Renal pelvis (tissue), 12 donors: ENCODE results near the gene RNF151. TPM values are rescaled to one million over a fixed set of nuclear protein-coding genes. Genes with fewer than 3 reads are reported as not detected.
"Not testable (repeated sequence)": the region's sequence is repeated elsewhere in the genome, so short reads cannot be mapped to it uniquely, and the experiment has no call there.

Source experiments
- DNase-seq: peaks from one replicate; pipeline ENCODE4 v3.0.0-alpha.2; 2013
- long read RNA-seq, 16 experiments: transcript quantifications; one replicate each; lab custom pipeline, GENCODE V29; 2026
- polyA plus RNA-seq, 3 donors: library from polyadenylated mRNA; unstranded; fragments of 120-200 nt; gene quantifications; one replicate each; pipeline ENCODE4 v1.2.1, GENCODE V29; 2013; ENCODE audit not compliant: insufficient read length in 3 of 3

The RNF151 gene, protein sequence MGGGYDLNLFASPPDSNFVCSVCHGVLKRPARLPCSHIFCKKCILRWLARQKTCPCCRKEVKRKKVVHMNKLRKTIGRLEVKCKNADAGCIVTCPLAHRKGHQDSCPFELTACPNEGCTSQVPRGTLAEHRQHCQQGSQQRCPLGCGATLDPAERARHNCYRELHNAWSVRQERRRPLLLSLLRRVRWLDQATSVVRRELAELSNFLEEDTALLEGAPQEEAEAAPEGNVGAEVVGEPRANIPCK
- polyA plus RNA-seq: not detected
- long read RNA-seq, donor 1: 0 reads
- long read RNA-seq, donor 2: 0 reads
- long read RNA-seq, donor 3: 0 reads
- long read RNA-seq, donor 4: 0 reads
- long read RNA-seq, donor 5: 0 reads
- long read RNA-seq, donor 6: 0 reads
- long read RNA-seq, donor 7: 0 reads
- long read RNA-seq, donor 8: 0 reads
- long read RNA-seq, donor 9: 0 reads
- long read RNA-seq, donor 10: 0 reads
- long read RNA-seq, donor 11: 0 reads
- long read RNA-seq, donor 12: 0 reads
- long read RNA-seq, donor 13: 0 reads
- long read RNA-seq, donor 14: 0 reads
- long read RNA-seq, donor 15: 0 reads
- long read RNA-seq, donor 16: 0 reads

GRCh38 chr16:1966460-1966859 lies at the start of gene RNF151:
Gene RNF151 (plus strand): TSS chr16:1966856. CDS start chr16:1966882, 26 bp downstream.
- no peak for DNase-seq

DNA sequence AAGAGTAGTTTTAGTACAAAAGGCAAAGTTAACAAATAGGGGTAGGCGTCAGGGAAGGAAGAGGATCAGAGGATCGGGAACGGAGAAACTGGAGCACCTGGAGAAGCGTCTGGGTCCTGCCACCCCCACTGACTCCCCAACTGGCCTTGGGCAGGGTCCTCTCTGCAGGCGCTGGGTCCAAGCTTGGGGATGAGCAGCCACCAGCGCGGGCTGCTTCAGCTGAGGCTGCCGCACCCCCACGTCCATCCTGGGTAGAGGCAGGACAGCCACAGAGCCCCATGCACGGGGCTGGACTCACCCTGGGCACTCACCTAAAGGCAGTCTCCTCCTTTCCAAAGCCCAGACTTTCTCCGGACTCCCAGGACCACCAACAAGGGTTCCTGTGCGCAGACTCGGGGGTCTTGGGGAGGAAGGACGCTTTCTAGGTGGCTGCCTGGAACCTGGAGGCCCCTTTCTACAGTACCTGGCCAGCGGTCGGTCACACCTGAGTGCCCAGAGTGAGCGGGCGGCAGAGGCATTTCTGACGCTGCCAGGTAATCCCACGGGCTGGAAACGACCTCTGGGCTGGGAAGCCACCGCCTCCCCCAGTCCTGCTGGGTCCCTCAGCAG lies 49.5 kb upstream of the RNF151 start:
- no peak for DNase-seq

DNA sequence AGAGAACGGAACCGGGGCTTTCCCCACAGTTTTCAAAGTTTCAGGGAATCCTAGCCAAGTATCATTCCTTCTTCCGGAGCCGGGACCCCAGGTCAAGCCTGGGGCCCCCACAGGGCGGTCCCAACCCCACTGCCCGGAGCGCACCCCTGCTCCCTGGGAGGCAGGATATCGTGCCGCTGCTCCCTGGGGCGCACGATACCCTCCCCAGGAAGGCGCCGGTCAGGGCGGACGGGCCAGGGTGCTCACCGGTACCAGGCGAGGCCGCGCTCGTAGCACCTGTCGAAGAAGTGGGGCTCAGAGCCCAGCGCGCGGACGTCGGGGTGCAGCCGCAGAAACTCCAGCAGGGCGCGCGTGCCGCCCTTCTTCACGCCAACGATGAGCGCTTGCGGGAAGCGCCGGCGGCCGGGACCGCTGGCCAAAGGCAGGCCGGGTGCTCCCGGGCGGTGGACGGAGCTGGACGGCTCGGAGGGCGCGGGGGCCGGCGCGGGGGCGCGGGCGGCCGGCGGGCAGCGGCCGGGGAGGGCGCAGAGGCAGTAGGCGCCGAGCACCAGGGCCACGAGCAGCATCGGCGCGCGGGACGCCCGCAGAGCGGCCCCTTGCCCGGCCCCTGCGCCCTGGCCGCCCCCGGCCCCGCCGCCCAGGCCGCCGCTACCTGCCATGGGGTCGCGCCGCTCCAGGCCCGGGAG lies 48.8 kb upstream of the RNF151 start:
- no peak for DNase-seq

DNA sequence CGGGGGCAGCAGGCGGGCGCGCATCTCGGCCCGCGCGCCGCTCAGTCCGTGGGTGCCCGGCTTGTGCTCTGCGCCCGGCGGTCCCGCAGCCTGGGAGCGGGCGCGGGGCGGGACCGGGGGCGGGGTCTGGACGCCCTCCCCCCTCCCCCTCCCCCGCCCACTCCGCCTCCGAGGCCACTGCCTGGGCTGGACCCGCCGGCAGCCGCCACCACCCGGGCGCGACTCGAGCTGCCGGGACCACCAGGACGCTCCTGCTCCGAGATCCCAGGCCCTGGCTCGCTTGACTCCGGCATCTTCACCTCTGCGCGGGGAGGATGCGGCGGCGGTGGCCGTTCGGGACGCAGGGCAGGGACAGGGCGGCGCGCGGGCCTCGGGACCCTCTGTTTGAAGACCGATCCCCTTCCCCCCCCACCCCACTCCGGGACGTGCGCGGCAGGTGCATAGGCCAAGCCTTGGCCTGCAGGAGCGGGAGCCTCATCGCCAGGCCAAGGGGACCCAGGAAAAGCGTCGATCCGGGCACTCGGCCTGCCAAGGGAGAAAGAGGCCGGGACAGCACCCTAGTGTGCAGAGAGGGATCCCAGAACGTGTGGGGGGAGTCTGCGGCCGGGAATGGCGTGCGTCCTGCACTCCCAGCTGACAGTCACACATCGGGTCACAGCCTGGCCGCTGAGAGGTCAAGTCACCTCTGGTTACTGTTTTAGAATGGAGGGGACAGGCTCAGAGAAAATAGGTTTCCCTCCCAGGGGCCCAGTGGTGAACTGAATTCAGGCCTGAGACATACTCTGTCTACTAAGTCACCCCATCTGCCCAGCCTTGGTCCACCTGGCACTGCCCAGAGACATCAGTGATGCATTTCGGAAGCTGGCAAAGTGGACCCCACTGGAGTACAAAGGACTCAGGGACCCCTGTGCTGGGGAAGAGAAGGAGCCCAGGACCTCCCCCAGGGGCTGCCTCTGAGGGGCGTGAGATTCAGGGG lies 48.0 kb upstream of the RNF151 start, which contains the start of gene HS3ST6:
Gene HS3ST6, minus strand, starts transcription at position 65 of the 976 bp plus-strand sequence. CDS start 92 bp downstream, outside the sequence.
- DNase-seq: no peak

GRCh38 chr16:1919327-1919998 lies 47.2 kb upstream of the RNF151 start:
- no peak for DNase-seq

- not testable (repeated sequence) for DNase-seq
Measured at GRCh38 chr16:1920122-1920521, 46.5 kb upstream of the RNF151 start.

GRCh38 chr16:1920727-1921171 lies 45.9 kb upstream of the RNF151 start:
- no peak for DNase-seq

DNA sequence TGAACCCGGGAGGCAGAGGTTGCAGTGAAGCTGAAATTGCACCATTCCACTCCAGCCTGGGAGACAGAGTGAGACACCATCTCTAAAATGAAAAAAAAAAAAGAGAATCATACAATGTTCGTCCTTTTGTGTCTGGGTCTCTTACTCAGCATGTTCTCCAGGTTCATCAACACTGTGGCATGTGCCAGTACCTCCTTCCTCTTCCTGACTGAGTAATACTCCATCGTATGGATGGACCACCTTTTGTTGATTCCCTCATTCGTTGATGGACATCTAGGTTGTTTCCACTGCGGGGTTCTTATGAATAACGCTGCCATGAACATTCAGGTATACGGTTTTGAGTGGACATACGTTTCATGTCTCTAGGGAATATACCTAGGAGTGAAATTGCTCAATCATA lies 44.3 kb upstream of the RNF151 start:
- no peak for DNase-seq

GRCh38 chr16:1923299-1924034 lies 43.2 kb upstream of the RNF151 start:
- DNase-seq: no peak

DNA sequence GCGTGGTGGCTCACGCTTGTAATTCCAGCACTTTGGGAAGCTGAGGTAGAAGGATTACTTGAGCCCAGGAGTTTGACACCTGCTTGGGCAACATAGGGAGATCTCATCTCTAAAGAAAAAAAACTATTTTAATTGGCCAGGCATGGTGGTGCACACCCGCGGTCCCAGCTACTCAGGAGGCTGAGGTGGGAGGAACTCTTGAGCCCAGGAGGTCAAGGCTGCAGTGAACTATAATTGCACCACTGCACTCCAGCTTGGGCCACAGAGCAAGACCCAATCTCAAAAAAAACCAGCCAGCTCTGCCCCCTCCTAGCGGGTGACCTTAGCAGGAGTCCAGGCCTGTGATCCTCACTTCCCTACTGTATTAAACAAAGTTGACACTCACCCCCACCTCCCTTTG lies 42.6 kb upstream of the RNF151 start:
- DNase-seq: no peak

DNA sequence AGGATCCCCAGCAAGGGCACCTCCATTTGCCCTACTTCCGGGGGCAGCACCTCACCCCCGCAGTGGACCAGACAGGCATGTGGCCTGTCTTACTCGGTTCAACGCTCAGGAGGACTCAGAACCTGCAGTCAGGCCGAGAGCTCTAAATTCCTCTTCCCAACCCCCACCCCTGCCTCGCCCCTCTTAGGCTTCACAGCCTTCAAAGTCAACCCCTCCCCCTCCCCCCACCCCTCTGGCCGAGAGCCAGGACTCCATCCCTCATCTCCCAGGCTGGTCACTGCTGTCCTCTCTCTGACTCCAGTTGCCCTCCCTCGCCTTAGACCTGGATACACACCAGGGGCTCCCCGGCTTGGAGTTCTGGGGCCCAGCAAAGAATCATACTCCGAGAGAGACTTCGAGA lies 40.4 kb upstream of the RNF151 start:
- no peak for DNase-seq

DNA sequence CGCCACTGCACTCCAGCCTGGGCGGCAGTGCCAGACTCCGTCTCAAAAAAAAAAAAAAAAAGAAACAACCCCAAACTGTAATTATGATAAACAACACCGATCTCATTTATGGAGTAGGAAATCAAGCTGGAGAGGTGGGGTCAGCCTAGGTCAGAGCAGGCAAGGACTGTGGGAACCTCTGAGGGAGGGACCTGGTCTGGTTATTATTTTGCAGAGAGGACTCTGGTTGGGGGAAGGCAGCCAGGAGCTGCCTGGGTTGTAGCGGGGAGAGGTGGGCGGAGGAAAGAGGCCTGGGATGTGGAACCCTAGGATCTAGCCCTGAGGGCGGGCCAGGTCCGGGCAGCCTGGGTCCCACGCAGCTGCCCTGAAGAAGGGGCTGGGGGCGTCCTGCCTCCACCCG lies 37.6 kb upstream of the RNF151 start:
- DNase-seq: no peak

DNA sequence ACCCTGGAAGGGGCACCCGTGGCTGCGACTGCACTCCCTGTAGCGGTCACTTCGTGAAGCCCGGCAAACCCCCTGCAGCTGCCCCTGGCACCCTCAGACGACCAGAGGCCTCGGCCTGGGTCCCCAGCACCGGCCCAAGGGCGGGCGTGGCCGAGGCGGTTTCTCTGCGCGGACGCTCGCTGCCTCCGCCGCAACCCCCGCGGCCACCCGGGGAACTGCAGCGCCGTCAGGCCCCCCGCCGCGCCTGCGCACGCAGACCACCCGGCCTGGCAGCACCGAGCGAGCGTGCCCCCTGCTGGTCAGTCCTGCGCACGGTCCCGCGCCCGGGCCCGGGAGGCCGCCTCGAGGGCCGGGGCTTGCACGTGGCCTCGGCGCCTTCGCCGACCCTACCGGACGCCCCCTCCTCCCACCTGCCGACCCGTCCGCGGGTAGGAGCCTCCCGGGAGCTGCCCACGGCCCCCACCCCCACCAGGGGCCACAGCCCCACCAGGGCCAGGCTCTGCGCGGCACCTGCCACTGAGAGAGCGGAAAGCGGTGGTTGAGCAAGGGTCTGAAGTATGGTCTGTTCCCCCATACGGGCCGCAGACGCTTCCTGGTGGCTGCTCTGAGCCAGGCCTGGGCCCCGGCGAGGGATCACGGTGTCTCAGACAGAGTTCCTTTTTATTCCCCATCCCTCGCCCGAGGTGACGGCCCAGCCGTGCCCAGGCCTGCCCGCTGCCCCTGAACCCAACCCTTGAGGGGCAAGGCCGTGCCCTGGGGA lies 36.9 kb upstream of the RNF151 start:
- peak; percentile 78 for DNase-seq

DNA sequence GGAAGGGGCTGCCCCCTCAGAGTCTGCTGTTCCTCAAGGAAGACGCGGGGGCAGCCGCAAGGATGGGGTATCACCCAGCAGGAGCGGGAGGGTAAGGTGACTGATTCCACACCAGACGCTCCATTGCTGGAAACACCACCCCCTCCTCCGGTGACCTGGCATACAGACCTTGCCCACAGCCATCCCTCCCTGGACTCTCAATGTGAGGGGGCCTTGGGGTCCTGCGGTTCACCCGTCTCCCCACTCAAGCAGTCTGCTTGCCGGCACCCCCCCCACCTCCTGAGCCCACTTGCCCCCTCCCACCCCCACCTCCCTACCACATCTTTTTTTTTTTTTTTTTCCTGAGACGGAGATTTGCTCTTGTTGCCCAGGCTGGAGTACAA lies 36.3 kb upstream of the RNF151 start:
- DNase-seq: no peak

GRCh38 chr16:1932050-1933028 lies 34.3 kb upstream of the RNF151 start:
- no peak for DNase-seq

DNA sequence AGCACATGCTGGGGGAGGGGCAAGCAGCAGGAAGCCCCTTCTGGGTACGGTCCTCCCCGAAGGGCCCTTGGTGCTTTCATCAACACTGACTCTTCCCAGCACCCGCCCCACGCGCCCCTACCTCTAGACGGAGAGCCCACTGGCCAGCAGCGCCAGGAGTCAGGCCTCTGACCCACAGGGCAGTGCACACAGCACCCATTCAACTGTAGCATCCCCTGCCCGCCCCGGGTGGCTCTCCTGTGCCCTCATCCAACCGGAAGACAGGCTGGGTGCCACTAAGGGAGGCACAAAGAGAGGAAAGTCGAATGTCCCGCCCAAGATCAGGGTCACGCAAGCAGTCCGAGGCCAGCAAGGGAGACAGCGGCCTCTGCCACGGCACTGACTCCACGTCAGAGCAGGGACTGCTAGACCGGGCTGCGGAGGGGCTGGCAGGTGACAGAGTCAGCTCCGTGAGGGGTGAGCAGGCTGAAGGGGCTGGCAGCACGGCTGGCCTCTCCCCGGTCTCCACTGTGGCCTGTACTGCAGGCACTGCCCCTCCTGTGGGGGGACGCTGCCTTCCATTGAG lies 33.5 kb upstream of the RNF151 start:
- DNase-seq: no peak

DNA sequence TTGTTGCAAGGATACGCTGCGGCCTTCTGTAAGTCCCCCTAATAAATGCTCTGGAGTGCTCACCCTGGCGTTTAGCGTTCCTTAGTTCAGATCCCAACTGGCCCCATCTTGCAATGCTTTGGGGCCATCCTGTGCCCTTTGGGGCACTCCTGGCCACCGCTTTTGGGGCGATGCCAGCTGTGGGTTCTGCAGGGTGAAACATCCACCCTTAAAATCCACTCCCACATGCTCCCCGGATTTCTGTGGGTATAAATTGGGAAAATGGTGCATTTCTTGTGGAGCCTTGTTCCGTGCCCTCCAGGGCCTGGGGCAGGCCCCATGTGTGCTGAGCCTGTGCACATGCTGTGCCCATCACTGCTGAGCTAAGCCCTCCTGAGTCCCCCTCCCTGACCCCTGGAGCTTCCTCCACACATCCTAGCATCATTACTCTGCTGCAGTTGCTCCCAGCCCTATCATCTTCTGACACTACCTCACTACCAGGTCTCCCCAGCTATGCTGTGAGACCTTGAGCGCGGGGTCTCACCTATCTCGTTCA lies 29.6 kb upstream of the RNF151 start:
- DNase-seq: no peak
